Fibroblast of lung (primary cell): ENCODE results near the gene IL10RB. TPM values are rescaled to one million over a fixed set of nuclear protein-coding genes. Genes with fewer than 3 reads are reported as not detected.

ENCODE experiments used
- DNase-seq, 2 donors: peaks; one replicate each; pipeline versions ENCODE4 v3.0.0 to v3.0.0-alpha.2; 2010; ENCODE audit warnings: low read depth in 2 of 2
- H2AFZ ChIP-seq: 2 replicates; pipeline ENCODE4 v1.5.1; 2012; ENCODE audit warnings: low read length, control low read depth, inconsistent platforms
- H3K27ac ChIP-seq: 2 replicates; pipeline ENCODE4 v1.5.1; 2011; ENCODE audit warnings: low read length, control low read depth; ENCODE audit not compliant: insufficient read depth
- H3K27me3 ChIP-seq: 2 replicates; pipeline ENCODE4 v1.5.1; 2011; ENCODE audit warnings: mild to moderate bottlenecking, low read length; ENCODE audit not compliant: control insufficient read depth, insufficient read depth
- H3K36me3 ChIP-seq: 2 replicates; pipeline ENCODE4 v1.5.1; 2011; ENCODE audit warnings: low read length; ENCODE audit not compliant: control insufficient read depth, insufficient read depth
- H3K4me1 ChIP-seq: 2 replicates; pipeline ENCODE4 v1.5.1; 2011; ENCODE audit warnings: low read length; ENCODE audit not compliant: control insufficient read depth, insufficient read depth; ENCODE audit errors: extremely low read depth
- H3K4me2 ChIP-seq: 2 replicates; pipeline ENCODE4 v1.5.1; 2011; ENCODE audit warnings: low read length, control low read depth; ENCODE audit not compliant: insufficient read depth; ENCODE audit errors: extremely low read depth
- H3K4me3 ChIP-seq, 4 experiments: fragments of 200-600 bp in 1 of 4; sonication (generic) in 1 of 4; replicated peaks in 1 of 4; 2 replicates each; pipeline ENCODE4 v1.5.1; 2011 to 2016; ENCODE audit warnings: low read length in 4 of 4, low read depth in 3 of 4, mild to moderate bottlenecking in 3 of 4, control low read depth in 2 of 4, inconsistent platforms in 1 of 4, mixed read lengths in 1 of 4; ENCODE audit not compliant: insufficient read depth in 1 of 4; ENCODE audit errors: control extremely low read depth in 1 of 4
- H3K79me2 ChIP-seq: 2 replicates; pipeline ENCODE4 v1.5.1; 2012; ENCODE audit warnings: mild to moderate bottlenecking, low read length, inconsistent platforms; ENCODE audit not compliant: control insufficient read depth, insufficient read depth
- H3K9ac ChIP-seq: 2 replicates; pipeline ENCODE4 v1.5.1; 2011; ENCODE audit warnings: mild to moderate bottlenecking, low read length, control low read depth; ENCODE audit not compliant: insufficient read depth
- H3K9me3 ChIP-seq: 2 replicates; pipeline ENCODE4 v1.5.1; 2012; ENCODE audit warnings: low read depth, low read length; ENCODE audit not compliant: control insufficient read depth, insufficient read depth
- H4K20me1 ChIP-seq: 2 replicates; pipeline ENCODE4 v1.5.1; 2011; ENCODE audit warnings: low read length; ENCODE audit not compliant: control insufficient read depth, insufficient read depth; ENCODE audit errors: extremely low read depth
- EZH2 ChIP-seq: IDR thresholded peaks from 2 replicates; pipeline ENCODE4 v1.5.1; 2012; ENCODE audit warnings: low read length, control low read depth, mild to moderate bottlenecking; ENCODE audit errors: missing control alignments
- polyA plus RNA-seq, 2 donors: library from polyadenylated mRNA; depleted of rRNA in 1 of 2; stranded (reverse) in 1 of 2; unstranded in 1 of 2; fragments of >200 nt; gene quantifications; 2 replicates each; pipeline ENCODE4 v1.2.1, GENCODE V29; 2011 to 2012; ENCODE audit warnings: missing spikeins in 1 of 2
- total RNA-seq: library from RNA; depleted of rRNA; stranded (reverse); fragments of >200 nt; gene quantifications from 2 replicates; pipeline ENCODE4 v1.2.1, GENCODE V29; 2014
- TF ChIP-seq, protein P1 (sequence below), 2 donors: IDR thresholded peaks in 1 of 2; conservative IDR thresholded peaks in 1 of 2; 1 replicate in 1 of 2; 2 replicates in 1 of 2; pipeline ENCODE4 v1.5.1; 2011 to 2012; ENCODE audit warnings: low read length in 2 of 2, control low read depth in 1 of 2, inconsistent platforms in 1 of 2, low read depth in 1 of 2, mild to moderate bottlenecking in 1 of 2

IL10RB gene
- total and polyA plus RNA-seq, 2 donors (not counting 1 experiment from before 2014, with no cell fraction given) = 56.2 to 64.1 TPM

DNA sequence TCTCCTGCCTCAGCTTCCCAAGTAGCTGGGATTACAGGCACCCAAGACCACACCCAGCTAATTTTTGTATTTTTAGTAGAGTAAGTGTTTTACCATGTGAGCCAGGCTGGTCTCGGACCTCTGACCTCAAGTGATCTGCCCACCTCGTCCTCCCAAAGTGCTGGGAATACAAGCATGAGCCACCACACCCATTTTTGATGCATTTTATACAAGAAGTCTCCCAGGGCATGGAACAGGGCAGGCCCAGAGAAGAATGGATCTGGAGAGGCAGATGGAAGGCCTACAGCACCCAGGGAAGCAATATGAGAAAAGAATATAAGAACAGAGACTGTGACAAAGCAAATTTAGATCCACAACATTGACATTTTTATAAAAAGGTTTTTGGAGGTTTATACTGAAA, 39.8 kb downstream of the IL10RB start:
- Histone ChIP-seq H4K20me1 (no peaks in the 10 kb centered on the region), H3K4me3 (no peak overlapping the region), H3K9me3 (no peaks in the 10 kb centered on the region), H3K4me1 (no peaks in the 10 kb centered on the region), H3K79me2 (no peaks in the 10 kb centered on the region), H3K9ac (no peak overlapping the region), H2AFZ (no peak overlapping the region), H3K27ac (no peak overlapping the region), H3K27me3 (no peaks in the 10 kb centered on the region), H3K4me2 (no peak overlapping the region), H3K36me3 (no peaks in the 10 kb centered on the region)
- TF ChIP-seq, protein P1, sequence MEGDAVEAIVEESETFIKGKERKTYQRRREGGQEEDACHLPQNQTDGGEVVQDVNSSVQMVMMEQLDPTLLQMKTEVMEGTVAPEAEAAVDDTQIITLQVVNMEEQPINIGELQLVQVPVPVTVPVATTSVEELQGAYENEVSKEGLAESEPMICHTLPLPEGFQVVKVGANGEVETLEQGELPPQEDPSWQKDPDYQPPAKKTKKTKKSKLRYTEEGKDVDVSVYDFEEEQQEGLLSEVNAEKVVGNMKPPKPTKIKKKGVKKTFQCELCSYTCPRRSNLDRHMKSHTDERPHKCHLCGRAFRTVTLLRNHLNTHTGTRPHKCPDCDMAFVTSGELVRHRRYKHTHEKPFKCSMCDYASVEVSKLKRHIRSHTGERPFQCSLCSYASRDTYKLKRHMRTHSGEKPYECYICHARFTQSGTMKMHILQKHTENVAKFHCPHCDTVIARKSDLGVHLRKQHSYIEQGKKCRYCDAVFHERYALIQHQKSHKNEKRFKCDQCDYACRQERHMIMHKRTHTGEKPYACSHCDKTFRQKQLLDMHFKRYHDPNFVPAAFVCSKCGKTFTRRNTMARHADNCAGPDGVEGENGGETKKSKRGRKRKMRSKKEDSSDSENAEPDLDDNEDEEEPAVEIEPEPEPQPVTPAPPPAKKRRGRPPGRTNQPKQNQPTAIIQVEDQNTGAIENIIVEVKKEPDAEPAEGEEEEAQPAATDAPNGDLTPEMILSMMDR (conservative IDR thresholded peaks at IDR 0.05 in 1 of 2, IDR thresholded peaks at IDR 0.05 in 1 of 2; ENCODE audit: low read depth in 1 of 2, low read length in 2 of 2) = no peak
- no peak for TF ChIP-seq EZH2
- DNase-seq = no peak

- no peaks in the 10 kb centered on the region for H4K20me1 ChIP-seq
- H3K27me3 ChIP-seq = no peaks in the 10 kb centered on the region
- H3K79me2 ChIP-seq = no peaks in the 10 kb centered on the region
- H3K4me3 ChIP-seq = no peak overlapping the region
- peak; percentile 21 to 83 for DNase-seq
- H3K27ac ChIP-seq = no peak overlapping the region
- no peaks in the 10 kb centered on the region for H3K9me3 ChIP-seq
- no peak overlapping the region for H2AFZ ChIP-seq
- no peaks in the 10 kb centered on the region for H3K4me1 ChIP-seq
- no peak overlapping the region for H3K9ac ChIP-seq
- TF ChIP-seq, protein P1 (conservative IDR thresholded peaks at IDR 0.05 in 1 of 2, IDR thresholded peaks at IDR 0.05 in 1 of 2; ENCODE audit: low read depth in 1 of 2, low read length in 2 of 2) = peak in 1 of 2 donors; percentile 21
- no peak for TF ChIP-seq EZH2
- H3K4me2 ChIP-seq = no peak overlapping the region
- no peaks in the 10 kb centered on the region for H3K36me3 ChIP-seq
Observed at GRCh38 chr21:33308586-33309490, 42.7 kb downstream of the IL10RB start.

GRCh38 chr21:33309778-33310177, 43.6 kb downstream of the IL10RB start:
- Histone ChIP-seq H3K4me2 (no peak overlapping the region), H2AFZ (no peak overlapping the region), H3K4me1 (no peaks in the 10 kb centered on the region), H4K20me1 (no peaks in the 10 kb centered on the region), H3K4me3 (no peak overlapping the region), H3K27me3 (no peaks in the 10 kb centered on the region), H3K36me3 (no peaks in the 10 kb centered on the region), H3K9ac (no peak overlapping the region), H3K27ac (no peak overlapping the region), H3K79me2 (no peaks in the 10 kb centered on the region), H3K9me3 (no peaks in the 10 kb centered on the region)
- no peak for DNase-seq
- no peak for TF ChIP-seq EZH2
- TF ChIP-seq, protein P1 (conservative IDR thresholded peaks at IDR 0.05 in 1 of 2, IDR thresholded peaks at IDR 0.05 in 1 of 2; ENCODE audit: low read depth in 1 of 2, low read length in 2 of 2) = no peak
